ENCODE data around the gene ANGPTL5.
"Not testable (repeated sequence)": the region's sequence is repeated elsewhere in the genome, so short reads cannot be mapped to it uniquely, and the experiment has no call there.

Gene ANGPTL5
- 0 reads per million in 2 donors for total RNA-seq

- DNase-seq: no peak
These were observed at the start of gene ANGPTL5 for GRCh38 chr11:101916422-101916821. Gene ANGPTL5, minus strand, starts transcription at chr11:101916522. Its CDS starts 8,613 bp downstream, at chr11:101907909.

- DNase-seq: not testable (repeated sequence)
These were observed 47.9 kb upstream of the ANGPTL5 start for GRCh38 chr11:101964200-101964599.

- DNase-seq: no peak
These were observed 43.9 kb upstream of the ANGPTL5 start for GRCh38 chr11:101960231-101960630.

- no peak for DNase-seq
These were observed 39.4 kb upstream of the ANGPTL5 start for GRCh38 chr11:101955701-101956100.

- DNase-seq: no peak
These were observed 39.0 kb upstream of the ANGPTL5 start for GRCh38 chr11:101955278-101955677.

- DNase-seq: no peak
These were observed 33.4 kb upstream of the ANGPTL5 start for GRCh38 chr11:101949680-101950220.

GRCh38 chr11:101945448-101945847 is 29.1 kb upstream of the ANGPTL5 start:
- DNase-seq: no peak

GRCh38 chr11:101944923-101945322 is 28.6 kb upstream of the ANGPTL5 start:
- no peak for DNase-seq

- no peak for DNase-seq
These were observed 24.7 kb upstream of the ANGPTL5 start for GRCh38 chr11:101940901-101941520.

GRCh38 chr11:101931692-101932091 is 15.4 kb upstream of the ANGPTL5 start:
- DNase-seq: no peak

- DNase-seq: no peak
These were observed 13.1 kb upstream of the ANGPTL5 start for GRCh38 chr11:101929294-101929915.

GRCh38 chr11:101923554-101923953 is 7.2 kb upstream of the ANGPTL5 start:
- DNase-seq: no peak

GRCh38 chr11:101920992-101921391 is 4.7 kb upstream of the ANGPTL5 start:
- DNase-seq: no peak

GRCh38 chr11:101917226-101917625 is 904 bp upstream of the ANGPTL5 start:
- no peak for DNase-seq

GRCh38 chr11:101915791-101916291 is 481 bp downstream of the ANGPTL5 start:
- DNase-seq: peak in 1 of 5 experiments; percentile 5

GRCh38 chr11:101914738-101915426 is 1.4 kb downstream of the ANGPTL5 start, which contains the start of gene CEP126:
Gene CEP126, plus strand, starts transcription at chr11:101915010. Its CDS starts 275 bp downstream, at chr11:101915285.
- DNase-seq: peak; percentile 79 to 93 (median 89)

GRCh38 chr11:101914341-101914737 is 2.0 kb downstream of the ANGPTL5 start:
- no peak for DNase-seq

- DNase-seq: no peak
These were observed 2.7 kb downstream of the ANGPTL5 start for GRCh38 chr11:101913656-101914055.

GRCh38 chr11:101912823-101913284 is 3.5 kb downstream of the ANGPTL5 start:
- no peak for DNase-seq

- DNase-seq: no peak
These were observed 7.2 kb downstream of the ANGPTL5 start for GRCh38 chr11:101909087-101909486.

GRCh38 chr11:101907815-101908214 is 8.5 kb downstream of the ANGPTL5 start:
- DNase-seq: no peak

- no peak for DNase-seq
These were observed 21.8 kb downstream of the ANGPTL5 start for GRCh38 chr11:101894505-101894904.

- DNase-seq: no peak
These were observed 26.6 kb downstream of the ANGPTL5 start for GRCh38 chr11:101889767-101890166.
